Endometrial microvascular endothelial cells (primary cell): ENCODE results near the gene SHC2. TPM values are rescaled to one million over a fixed set of nuclear protein-coding genes. Genes with fewer than 3 reads are reported as not detected.
"Not testable (repeated sequence)": the region's sequence is repeated elsewhere in the genome, so short reads cannot be mapped to it uniquely, and the experiment has no call there.

Experiments
- in situ Hi-C: cut with HindIII; loops from 2 replicates; pipeline ENCODE4 v1.10.0; 2017; ENCODE audit warnings: low sequenced_read_pairs, low pct_unique_long_range_greater_than_20kb; ENCODE audit errors: inconsistent ontology term
- total RNA-seq: library from RNA; depleted of rRNA; stranded (reverse); fragments of >200 nt; gene quantifications from one replicate; pipeline ENCODE4 v1.2.3, GENCODE V29; 2015; ENCODE audit errors: inconsistent ontology term

SHC2 gene
- total RNA-seq, 1 donor from 2014 or later, result 0.37 TPM

- in situ Hi-C loops, result no loop called here
These were observed 48.2 kb downstream of the SHC2 start for GRCh38 chr19:412356-413355.

GRCh38 chr19:411723-412355, 49.0 kb downstream of the SHC2 start:
- in situ Hi-C loops, result no loop called here

- in situ Hi-C loops, result not testable (repeated sequence)
These were observed 49.6 kb downstream of the SHC2 start for GRCh38 chr19:411121-411722.

GRCh38 chr19:410243-410781, 50.5 kb downstream of the SHC2 start:
- in situ Hi-C loops, result no loop called here

- in situ Hi-C loops, result no loop called here
These were observed 51.2 kb downstream of the SHC2 start for GRCh38 chr19:409516-410242.

- in situ Hi-C loops, result no loop called here
These were observed 51.8 kb downstream of the SHC2 start, which contains the start of gene C2CD4C for GRCh38 chr19:408902-409515. Gene C2CD4C (minus strand): TSS chr19:409147. CDS start chr19:408361, 786 bp downstream.

- in situ Hi-C loops, result no loop called here
These were observed 52.4 kb downstream of the SHC2 start for GRCh38 chr19:408441-408901.

GRCh38 chr19:407511-408440, 53.1 kb downstream of the SHC2 start:
- in situ Hi-C loops, result no loop called here

- in situ Hi-C loops, result no loop called here
These were observed 53.8 kb downstream of the SHC2 start for GRCh38 chr19:406971-407510.

- in situ Hi-C loops, result no loop called here
These were observed 54.6 kb downstream of the SHC2 start for GRCh38 chr19:406135-406781.

- in situ Hi-C loops, result no loop called here
These were observed 55.5 kb downstream of the SHC2 start for GRCh38 chr19:405121-405965.

GRCh38 chr19:403221-404027, 57.4 kb downstream of the SHC2 start:
- in situ Hi-C loops, result no loop called here

GRCh38 chr19:402786-403185, 58.0 kb downstream of the SHC2 start:
- in situ Hi-C loops, result no loop called here

- in situ Hi-C loops, result no loop called here
These were observed 58.8 kb downstream of the SHC2 start for GRCh38 chr19:401866-402511.
